Smooth muscle cell of the brain vasculature (primary cell): ENCODE results near the gene ATOSB.

Experiments
- DNase-seq: peaks from one replicate; pipeline ENCODE4 v3.0.0-alpha.2; 2012; ENCODE audit warnings: low read depth, low spot score

The ATOSB gene

DNA sequence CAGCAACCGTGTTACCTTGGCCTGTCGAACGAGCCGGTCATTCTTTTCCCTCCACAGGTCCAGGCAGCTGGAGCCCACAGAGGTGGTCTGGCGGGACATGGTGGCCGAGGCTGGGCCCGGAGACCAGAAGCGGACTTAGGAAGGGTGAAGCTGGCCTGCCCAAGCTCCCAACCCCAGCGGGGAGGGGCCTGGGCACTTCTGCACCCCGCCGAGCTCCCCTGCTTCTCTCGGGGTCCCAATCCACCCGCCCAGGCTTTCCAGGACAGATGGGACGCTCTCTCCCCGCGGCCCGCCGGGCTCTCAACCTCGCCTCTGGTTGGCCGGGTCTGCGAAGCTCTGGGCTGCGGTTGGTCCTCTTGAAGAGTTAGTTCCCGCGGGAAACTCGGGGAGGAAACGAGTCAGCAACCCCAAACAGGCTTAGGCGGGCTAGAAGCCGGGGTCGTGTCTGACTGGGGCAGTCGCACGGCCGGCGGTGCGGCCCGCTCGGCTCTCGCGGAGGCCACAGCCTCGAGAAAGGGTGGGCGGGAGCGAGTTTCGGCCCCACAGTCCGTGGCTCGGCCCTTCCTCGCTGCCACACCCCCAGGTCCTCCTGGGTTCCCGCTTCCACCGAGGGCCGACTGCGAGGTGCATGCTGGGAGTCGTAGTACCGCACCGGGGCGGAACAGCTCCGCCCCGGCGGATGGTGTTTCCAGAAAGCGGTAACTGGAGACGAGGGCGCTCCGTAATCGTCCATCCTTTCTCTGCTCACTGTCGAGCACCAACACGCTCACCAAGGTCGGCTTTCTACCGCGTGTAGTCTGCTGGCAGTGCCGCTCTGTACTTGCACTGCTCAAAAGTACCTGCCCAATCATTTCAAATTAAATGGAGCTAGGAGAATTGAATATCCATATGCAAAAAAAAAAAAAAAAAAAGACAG lies 36.0 kb downstream of the ATOSB start, which contains the start of gene FANCG:
Gene FANCG (minus strand): TSS at position 517 of the 916 bp plus-strand sequence. CDS start 418 bp downstream, at position 99.
- DNase-seq = peak; percentile 84

DNA sequence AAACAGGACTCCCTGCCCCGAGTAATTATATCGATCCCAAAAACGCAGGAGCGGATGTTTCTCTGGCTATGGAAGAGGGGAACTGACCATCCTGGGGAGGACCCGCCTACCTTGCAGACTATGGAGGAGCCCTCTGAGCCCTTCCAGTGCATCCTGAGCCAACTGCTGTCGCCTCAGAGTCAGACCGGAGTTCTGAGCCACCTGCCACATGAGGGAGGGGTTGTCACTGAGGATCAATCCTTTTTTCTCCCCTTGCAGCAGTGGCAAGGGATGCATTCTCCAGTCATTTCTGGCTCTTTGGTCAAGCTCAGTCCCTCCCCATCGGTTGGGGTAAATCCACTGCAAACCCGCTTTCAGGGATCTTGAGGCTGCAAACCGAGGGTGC lies 36.6 kb downstream of the ATOSB start:
- DNase-seq = no peak

DNA sequence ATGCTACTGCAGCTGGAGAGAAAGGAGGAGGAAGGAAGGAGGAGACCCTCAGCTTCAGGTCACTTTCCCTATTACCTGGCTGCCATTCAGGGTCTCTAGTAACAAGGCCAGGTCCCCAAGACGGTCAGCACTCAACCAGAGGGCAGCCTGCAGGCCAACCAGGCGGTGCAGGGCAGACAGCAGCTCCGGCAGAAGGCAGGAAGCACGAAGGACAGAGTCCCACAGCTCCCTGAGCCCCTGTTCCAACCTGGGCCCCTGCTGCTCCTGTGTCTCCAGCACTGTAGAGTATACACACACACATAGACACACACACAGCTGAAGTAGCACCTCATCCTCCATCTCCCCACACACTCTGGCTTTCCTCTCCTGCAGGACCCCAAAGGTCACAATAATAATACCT lies 37.6 kb downstream of the ATOSB start:
- no peak for DNase-seq

DNA sequence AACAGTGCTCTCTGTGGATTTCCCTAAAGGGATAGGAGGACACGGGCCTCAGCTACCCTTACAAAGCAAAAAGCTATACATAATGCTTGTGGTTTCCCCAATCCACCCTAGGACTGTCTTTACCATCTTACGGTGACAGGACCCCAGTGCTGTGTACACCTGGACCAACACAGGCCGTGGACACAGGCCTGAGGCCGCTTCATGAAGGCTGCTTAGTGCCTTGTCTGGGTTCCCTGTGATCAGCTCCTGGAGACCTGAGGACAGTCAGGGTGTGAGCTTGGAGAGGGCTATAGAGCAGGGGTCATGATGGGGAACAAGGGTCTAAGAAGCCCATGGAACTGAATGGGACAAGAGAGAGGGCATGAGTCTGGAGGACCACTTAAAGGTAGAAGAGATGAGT lies 38.8 kb downstream of the ATOSB start:
- DNase-seq = no peak

DNA sequence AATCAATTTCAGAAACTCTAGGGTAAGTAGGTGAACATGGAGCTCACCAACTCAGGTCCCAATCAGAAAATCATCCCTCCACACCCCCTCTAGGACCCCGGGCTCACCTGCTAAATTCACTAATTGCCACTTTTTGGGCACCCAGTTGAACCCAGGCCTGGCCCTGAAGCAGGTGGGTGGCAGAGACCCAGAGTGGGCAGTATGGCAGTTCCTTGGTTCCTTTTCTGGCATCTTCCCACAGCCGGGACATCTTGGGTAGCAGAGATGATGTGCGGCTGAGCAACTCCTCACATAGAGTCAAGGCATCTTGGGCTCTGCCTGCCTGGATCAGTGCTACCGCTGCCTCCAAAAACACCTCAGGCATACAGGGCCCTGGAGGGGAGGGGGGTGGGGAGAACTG lies 40.3 kb downstream of the ATOSB start:
- DNase-seq = no peak

DNA sequence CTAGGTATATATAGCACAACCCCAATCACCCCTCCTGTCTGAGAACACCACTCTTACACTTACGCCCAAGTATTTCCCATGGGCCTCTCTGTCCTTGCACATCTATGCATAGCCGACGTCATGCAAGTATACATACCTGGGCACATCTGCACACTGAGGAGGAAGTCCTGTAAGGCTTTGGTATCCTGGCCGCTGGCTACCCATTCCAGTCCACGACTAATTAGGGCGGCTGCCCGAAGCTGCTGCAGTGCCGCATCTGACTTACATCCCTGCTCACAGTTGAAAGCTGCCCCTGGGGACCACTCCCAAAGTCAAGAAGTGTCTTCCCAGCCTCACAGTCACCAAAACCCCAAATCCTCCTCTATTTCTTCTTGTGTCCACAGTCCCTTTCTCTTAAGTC lies 40.9 kb downstream of the ATOSB start:
- no peak for DNase-seq

DNA sequence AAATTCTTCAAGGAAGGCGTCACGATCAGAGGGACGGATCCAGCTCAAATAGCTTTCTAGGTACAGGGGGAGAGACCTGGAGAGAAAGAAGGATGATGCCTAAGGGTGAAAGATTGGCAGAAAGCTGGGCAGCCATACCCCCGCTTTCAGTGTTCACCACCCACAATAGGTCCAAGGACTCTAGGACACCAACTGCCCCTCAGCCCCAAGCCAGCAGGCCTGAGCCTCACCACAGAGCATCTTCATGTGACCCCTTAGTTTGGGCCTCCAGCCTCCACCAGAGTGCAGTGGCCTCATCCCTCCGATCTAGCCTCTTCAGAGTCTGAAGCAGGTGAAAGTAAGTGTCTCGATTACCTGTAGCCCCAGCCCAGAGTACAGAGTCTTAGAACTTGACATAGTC lies 41.5 kb downstream of the ATOSB start:
- no peak for DNase-seq

DNA sequence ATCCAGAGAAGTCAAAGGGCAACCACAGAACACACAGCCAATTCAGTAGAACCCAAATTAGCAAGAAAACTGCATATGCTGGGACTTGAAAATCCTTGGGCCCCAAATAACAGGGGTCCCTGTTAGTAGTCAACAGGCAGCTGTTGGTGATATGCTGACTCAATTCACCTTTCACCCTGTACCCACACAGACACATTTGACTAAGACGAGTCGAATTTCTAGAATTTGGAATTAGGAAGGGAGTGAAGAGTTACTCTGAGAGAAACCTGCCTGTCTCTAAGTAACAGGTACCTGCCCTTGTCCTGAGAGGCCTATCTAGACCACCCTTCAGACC lies 42.4 kb downstream of the ATOSB start:
- DNase-seq = no peak

DNA sequence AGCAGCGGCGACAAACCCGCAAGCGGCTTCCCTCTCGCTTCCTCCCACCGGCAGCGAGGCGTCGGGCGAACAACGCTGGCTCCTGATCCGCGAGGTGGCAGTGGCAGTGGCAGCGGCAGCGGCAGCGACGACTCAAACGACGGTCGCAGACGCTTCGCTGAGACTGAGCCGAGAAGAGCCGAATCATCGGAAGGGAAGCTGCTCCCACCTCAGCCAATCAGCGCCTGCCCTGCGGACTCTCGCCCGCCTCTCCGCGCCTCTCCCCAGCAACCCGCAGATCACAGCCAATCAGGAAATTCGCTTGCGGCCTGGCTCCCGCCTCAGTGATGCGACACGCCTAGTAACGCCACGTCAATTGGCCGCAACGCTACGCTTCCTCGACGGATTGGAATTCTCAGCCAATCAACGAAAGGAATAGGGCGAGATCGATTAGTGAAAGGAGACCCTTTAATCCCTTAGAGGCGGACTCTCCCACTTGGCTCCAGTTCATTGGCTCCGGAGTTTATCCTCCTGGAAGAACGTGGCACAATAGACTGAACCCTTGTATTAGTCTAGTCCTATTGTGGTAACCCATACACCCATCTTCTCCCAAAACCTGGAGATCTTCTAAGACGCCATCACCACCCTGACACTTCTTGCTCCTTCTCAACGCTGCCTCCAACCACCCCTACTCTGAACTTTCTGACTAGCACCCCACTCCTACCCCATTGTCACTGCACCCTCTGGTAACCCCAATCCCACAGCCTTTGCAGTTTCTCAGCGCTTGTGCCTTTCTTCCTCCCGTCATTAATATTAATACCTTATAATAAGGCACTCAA lies 43.0 kb downstream of the ATOSB start, which contains the start of gene VCP:
Gene VCP (minus strand): TSS at position 165 of the 818 bp plus-strand sequence. CDS start 272 bp downstream, outside the sequence.
- DNase-seq = peak; percentile 97

DNA sequence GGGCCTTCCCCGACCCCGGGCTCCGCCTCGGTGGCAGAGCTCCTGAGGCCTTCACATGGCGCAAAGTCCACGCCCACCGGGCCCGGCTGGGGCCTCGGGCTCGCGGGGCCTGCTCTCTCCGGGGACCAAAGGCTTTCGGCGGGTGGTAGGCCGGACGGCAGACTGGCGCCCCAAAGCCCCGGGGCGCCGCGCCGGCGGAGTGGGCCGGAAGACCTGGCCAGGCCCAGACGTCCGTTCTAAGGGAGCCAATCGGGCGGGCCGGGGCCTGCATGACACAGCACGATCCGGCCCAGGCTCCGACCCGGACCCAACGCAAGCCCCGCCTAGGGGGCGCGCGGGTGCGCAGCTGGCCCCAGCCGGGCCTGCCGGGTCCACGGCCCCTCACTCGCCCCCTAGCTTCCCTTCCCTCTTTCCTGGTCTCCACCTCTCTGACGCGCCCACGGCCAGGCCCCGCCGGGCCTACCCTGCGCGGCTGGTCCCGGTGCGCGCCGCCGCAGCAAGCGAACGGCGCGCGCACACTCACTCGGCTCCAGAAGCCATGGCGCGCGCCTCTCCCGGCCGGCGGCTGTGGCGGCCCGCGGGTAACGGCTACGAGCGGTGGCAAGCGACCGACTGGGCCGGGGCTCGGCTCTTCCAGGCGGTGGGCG lies 43.7 kb downstream of the ATOSB start:
- DNase-seq = peak; percentile 36

DNA sequence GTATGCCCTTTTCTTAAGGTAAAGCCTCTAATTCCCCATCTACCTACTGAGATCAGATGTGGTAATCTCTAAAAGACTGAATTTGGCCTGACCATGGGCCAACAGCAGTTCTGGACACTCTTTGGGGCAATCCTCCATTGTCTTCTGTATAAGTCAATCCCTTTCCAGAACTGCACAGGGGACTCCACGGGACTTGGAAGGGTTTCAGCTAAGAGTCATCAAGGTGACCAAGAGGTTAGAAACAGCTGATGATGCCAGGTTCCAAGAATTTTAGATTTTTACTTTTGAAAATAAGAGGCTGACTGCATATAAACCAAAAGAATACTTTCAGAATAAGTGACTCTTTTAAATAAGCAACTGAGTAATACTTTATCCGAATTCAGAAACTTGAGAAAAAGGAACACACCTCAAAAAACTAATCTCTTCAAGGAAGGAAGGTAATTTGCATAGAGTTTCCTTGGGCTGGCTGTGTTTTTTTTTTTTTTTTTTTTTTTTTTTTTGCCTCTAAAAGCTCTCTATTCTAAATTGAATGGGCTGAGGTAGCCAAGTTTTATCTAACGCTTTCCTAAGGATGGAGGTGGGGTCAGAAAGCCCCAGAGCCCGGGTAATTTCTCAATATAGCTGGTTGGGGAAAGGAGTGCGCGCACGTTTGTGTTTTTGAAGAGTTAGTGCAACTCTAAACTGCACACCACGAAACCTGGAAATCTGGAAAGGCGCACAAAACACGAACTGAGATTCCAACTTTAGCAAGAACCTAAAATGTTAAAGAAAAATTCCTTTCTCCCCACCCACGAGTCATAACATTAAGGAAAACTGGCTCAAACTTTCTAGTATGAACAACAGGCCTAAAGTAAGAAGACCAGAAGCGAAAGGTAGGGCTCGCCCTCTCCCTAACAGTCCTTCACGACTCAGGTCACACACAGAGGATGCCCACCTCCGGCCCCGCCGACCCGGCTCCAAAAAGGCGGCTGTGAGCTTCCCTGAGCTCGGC lies 44.5 kb downstream of the ATOSB start:
- DNase-seq = no peak

DNA sequence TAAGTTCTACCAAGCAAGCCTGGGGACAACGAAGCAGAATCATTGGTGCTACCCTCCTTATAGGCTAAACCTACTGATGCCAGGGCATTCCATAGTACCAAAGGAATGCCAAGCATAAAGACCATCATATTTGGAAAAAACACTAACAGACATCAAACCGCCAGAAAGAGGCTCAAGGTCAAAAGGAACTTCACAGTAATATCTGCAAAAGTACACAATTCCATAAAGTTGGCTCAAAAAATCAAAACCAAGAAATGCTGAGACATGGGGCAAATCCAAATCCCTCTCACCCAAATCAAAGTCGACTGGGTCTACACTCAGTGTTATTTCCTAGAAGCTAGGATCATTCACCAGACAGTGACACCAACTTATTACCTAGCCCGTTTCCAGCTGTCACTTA lies 46.6 kb downstream of the ATOSB start:
- DNase-seq = no peak

DNA sequence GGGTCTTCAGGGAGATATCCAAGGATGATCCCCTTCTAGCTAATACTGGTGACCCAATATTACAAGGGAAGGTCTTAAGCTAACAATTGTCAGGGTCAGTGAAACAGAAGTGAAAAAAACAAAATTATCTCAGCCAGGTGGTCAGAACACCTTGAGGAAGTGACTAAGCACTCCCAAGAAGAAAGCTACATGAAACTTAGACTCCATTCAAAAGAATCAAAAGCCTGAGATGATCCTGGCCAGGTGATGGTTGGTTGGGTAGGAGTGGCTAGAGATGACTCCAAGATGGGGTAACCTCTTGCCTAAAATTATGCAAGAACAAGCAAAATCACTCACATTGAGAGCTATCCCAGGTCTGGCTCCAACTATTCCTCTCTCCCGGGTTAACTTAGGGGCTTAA lies 48.6 kb downstream of the ATOSB start:
- no peak for DNase-seq

DNA sequence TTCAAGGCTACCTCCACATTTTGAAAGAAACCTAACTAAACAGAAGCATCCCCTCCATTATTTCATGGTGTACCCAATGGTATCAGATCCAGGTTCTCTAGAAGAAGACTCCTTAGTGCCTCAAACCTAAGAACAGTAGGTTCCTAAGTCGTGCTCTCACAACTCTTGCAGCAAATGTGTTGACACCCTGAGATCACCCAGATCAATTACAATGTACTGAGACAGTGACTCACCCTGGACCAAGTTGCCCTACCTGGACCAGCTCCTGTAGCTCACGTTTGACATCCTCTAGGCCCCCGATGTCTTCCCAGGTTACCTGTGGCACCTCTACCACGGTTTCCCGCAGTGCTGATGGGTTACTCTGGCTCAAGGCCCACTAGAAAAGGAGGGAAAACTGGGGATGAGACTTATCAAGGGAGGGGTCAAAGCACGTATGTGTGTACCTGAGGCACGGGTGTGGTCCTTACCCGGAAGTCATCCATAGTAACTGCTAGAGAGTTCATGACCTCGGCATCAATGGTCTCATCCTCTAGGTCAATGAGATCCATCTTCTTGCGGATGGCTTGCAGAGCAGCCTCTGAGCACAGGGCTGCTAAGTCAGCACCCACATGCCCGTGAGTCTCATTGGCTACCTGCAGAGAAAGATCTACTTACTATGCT lies 55.0 kb downstream of the ATOSB start:
- DNase-seq = no peak

DNA sequence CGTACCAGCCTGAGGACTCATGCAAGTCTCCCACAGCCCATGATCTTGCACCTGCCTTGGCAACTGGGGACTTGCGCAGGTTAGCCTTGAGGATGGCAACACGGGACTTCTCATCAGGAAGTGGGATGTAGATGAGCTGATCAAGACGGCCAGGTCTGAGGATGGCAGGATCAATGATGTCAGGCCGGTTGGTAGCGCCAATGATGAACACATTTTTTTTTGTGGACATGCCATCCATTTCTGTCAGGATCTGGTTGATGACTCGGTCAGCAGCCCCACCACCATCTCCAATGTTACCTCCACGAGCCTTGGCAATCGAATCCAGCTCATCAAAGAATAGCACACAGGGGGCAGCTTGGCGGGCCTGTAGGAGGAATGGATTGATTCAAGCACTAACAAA lies 56.2 kb downstream of the ATOSB start:
- no peak for DNase-seq

DNA sequence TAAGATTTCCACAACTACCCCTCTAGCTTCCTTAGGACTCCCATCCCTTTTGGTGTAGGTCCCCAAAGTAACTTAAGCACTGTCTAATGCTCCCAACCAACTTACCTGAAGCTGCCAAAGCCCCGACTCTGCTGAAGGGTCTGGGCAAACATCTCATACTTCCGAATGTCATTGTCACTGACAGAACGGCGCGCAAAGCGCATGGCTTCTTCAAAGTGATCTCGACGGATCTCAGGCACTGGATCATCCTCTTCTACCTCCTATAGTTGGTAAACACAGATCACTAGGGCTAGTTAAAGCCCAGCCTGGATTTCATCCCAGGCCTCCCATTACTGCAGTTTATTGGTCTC lies 58.4 kb downstream of the ATOSB start:
- DNase-seq = no peak

DNA sequence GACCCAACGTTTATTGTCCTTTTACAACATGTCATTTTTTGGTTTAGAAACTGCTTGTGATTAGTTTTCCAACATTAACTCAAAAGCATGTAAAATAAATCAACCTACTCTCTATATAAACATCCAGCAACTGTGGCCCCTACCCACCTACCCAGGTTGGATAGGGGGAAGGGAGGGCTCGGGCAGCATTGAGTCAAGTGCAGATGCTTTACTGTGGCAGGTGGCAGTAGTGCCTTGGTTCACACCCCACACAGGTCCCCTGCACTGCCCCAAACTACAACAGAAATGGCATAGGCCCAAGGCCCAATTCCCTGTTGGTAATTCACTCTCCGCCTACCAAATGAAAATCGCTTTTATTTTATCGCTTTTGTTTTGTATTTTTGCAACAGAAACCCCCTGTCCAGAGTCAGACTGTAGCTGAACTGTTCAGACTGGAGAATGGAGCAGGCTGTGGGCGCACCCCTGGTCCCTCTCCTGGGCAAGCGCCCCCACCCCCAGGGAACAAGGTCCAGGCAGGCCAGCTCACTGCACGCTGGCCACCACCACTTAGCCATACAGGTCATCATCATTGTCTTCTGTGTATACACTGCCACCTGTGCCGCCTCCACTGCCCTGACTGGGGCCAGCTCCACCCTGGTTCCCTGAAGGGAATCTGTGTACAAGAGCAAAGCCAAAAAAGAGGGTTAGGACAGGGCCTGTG lies 58.9 kb downstream of the ATOSB start:
- no peak for DNase-seq

DNA sequence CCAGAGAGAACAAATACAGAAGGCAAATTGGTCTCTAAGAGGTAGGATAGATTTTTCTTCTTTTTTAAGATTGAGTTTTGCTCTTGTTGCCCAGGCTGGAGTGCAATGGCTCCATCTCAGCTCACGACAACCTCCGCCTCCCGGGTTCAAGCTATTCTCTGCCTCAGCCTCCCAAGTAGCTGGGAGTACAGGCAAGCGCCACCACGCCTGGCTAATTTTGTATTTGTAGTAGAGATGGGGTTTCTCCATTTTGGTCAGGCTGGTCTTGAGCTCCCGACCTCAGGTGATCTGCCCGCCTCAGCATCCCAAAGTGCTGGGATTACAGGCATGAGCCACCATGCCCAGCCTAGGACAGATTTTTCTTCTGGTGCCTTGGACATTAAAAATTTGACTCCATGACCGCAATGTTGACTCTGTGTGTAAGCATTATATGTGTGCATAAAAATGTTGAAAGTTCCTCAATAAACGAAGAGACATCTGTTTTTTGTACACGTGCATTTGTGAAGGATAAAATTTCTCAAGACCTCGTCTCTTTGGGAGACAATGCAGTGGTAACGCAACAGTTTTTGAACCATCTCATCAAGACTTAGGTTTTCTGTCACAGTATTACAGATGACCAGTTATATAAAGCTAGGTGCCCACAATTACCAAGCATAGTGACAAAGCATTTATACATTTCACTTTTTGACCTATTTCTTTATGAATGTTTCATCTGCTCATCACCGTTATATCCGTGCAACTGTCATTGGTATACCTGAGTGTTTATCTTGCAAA lies 60.6 kb downstream of the ATOSB start:
- no peak for DNase-seq

DNA sequence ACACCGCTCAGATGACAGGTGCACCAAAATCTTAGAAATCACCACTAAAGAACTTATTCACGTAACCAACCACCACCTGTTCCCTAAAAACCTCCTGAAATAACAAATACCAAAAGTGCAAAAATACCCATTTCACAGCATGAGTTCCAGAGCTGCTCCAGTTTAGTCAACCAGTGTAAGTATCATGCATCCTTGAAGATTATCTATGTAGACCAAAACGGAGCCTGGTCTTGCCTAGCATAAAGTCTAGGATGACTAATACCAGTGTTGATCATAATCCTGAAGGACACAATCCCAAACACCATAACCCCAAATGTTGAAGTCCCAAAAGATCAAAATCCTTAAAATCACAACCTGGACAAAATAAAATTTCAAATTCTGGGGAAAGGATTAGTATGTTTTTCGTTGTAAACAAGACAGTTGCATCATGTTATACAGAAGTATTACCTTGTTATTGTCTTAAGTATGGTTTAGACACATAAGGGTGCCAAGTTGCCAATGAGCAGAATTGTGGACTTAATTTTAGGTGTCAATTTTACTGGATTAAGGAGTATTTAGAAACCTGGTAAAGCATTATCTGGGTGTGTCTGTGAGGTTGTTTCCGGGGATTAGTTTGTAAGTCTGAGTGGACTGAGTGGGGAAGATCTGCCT lies 61.4 kb downstream of the ATOSB start:
- DNase-seq = no peak
